ENCODE measurements around the gene MLKL.
"Not testable (repeated sequence)": the region's sequence is repeated elsewhere in the genome, so short reads cannot be mapped to it uniquely, and the experiment has no call there.

MLKL gene

DNA sequence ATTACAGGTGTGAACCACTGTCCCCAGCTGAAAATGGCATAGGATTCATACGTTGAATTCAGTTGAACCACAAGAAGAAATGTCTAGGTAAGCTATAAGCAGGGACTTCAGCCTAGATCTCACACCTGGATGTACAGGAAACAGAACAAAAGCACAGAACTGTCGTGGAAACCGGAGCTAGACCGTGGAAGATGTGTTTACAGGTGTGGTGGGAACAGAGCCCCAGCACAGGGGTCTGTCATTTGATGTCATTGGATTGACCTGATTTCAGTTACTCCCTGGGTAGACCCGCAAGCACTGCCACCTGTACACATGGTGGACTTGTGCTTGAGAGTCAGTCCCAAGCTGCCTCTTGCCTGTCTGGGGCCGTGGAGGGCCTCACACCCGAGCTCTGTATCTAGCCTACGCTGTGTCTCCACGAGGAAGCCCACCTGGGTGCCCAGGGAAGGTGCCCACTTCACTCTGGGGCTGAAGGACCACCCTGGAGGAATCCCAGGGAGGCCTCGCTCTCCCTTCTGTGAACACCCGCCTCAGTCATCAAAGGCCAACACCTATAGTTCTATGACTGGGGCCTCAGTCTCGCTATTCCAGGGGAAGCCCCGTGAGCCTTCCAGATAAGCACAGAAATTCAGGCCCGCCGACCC lies 32.2 kb upstream of the MLKL start:
- DNase-seq (ENCODE audit: low read depth): no peak

DNA sequence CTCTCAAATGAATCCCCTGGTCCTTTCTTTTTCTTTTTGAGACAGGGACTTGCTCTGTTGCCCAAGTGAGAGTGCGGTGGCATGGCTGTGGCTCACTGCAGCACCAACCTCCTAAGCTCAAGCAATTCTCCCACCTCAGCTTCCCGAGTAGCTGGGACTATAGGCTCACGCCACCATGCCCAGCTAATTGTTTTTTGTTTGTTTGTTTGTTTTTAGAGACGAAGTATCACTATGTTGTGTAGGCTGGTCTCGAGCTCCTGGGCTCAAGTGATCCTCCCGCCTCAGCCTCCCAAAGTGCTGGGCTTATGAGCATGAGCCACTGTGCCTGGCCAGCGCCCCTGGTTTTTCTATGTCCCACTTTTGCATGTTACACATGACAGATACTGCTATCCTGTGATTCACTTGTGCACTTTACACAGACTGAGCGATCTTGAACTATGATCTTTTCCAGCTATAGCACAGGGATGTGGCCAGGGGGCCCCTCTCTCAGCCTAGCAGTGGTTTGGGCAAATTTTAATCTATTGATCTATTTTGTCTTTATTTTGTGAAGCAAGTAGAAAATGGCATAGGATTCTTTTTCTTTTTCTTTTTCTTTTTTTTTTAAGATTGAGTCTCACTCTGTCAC lies 31.3 kb upstream of the MLKL start:
- DNase-seq (ENCODE audit: low read depth): no peak

DNA sequence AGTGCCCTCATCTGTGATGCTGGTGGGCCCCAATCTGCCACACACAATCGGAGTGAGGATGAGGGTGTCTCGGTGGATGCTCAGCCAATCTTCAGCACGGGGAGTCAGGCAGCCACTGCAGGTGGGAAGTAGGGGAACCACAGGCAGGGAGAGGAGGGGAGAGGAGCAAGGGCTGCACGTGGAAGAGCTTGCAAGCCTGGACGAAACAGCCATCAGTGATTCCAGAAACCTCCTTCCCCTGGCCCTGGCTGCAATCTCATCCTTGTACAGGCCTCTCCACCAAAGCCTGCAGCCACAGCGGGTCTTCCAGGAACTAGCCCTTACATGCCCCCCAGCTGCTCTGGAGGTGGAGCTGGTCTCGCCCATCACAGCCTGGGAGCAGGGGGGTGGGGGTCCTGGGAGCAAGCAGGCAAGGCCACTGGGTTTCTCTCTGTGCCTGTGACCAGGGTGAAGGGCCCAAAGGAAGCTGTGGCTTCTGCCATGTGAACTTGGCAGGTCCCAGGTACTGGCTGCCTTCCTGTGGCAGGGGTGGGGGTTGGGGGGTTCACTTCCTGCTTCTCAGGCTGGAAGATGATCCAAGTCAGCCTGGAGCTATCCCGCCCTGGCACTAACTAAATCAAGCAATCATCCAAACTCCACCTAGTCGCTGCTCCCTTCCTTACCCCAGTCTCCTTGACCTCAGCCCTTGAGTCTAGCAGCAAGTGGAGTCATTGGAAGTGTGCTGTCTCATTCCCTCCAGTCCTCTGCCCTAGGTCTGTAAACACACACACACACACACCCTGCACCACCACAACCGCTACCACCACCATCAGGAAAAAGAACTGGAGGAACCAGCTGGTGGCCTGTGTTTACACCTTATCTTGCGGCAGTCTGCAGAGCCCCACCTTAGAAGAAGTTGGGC lies 29.4 kb upstream of the MLKL start:
- no peak for DNase-seq (ENCODE audit: low read depth)

DNA sequence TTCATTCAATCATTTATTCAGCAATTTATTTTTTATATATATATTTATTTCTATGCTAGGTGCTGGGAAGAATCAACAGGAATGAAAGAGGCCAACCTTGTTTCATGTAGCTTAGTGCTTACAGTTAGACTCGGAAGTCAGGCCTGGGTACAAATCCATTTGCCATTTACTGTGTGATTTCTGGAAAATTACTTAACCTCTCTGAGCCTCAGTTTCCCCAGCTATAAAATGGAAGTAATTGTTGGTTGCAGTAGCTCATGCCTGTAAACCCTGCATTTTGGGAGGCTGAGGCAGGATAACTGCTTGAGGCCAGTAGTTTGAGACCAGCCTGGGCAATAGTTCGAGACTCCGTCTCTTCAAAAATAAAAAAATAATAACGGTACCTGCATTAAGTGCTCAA lies 27.2 kb upstream of the MLKL start:
- no peak for DNase-seq (ENCODE audit: low read depth)

DNA sequence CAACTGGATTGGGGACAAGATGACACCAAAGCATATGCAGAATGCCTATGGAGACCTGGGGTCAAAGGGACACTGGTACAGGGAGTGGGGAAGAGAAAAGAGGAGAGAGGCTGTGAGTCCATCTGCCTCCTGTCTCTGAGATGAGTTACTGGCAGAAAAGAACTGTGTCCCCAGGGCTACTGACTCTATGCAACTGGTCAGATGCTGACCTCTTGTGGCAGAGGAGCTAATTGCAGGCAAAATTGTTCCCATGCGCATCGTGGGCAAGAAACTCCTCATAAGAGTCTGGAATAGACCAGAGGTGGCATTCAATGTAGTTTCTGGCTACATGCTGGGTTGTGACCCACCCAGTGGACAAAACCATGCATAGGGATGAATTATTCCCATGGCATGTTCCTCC lies 26.1 kb upstream of the MLKL start:
- no peak for DNase-seq (ENCODE audit: low read depth)

DNA sequence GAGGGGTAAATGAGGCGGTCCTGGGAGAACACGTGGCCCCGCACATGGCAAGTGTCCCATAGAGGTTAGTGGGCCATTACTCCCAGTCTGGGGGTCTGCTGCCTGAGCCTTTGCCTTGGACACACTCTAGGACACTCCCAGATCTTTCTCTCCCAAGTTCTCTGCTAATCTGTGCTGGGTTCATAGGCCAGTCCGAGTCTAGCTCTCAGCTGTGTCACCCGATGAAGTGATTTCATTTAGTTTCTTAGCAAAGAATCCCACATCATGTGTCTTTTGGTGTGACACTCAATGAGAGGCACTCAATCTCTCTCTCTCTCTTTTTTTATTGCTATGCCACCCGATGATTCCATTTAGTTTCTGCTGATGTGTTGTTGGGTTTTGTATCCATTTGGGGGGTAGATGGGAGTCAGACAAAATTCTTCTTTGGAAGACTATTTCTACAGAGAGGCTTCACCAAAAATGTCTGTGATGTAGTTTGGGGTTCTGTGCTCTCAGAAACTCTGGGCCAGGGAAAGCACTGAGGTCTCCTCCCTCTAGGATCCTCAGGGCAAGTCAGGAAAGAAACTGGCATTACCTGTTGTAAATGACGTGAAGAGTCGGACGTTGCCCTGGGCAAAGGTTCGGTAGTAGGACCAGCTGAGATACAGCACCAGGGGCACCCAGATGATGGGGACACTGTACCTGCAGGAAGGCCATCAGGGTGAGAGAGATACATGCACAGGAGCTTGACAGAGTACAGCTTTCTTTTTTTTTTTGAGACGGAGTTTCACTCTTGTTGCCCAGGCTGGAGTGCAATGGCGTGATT lies 25.2 kb upstream of the MLKL start:
- DNase-seq (ENCODE audit: low read depth): no peak

DNA sequence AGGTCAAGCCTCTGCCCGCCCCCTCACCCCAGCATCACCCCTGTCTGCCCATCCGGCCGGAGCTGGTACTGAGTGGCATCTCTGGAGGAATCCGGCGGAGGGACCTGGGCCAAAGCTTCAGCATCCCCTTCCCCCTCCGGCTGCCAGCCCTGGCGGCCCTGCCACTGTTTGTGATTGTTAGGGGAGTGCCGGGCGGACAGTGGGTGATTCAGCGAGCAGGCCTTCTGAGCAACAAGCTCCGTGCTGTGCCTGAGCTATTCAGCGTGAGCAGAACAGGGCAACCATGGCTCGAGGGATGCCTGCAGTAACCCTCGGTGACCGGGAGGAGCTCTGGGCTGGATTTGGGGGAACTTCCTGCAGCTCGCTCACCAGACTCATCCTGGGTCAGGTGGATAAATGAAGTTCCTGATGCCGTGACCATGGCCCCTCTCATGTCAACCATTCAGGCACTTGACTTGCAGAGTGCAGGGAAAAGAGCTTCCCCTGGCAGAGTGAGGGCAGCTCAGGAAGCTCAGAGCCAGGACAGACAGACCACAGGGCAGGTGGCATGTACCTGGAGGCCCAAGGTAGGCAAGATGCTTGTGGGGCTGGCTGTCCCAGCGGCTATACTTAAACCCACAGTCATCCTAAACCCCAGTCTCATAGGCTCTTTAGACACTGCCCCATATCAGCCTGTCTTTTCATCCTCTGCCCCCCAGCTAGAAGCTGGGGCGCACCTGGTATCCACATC lies 24.3 kb upstream of the MLKL start:
- DNase-seq (ENCODE audit: low read depth): no peak

DNA sequence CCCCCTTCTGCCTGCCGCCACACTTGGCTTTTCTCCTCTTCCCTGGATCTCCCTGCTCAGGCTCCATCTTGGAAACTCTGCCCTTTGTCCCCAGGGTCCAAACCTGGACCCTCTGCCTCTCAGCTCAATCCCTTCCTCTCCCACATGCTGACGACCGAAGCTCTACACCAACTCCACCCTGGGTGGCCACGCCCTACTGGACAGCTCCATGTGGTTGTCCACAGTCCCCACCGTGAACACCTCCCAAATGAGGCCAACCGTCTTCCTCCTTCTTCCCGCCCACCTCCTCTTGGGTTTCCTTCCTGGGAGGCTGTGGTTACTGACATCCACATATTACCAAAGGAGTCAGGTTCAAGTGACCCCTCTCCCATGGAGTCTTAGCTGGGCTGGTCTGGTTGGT lies 22.6 kb upstream of the MLKL start:
- no peak for DNase-seq (ENCODE audit: low read depth)

DNA sequence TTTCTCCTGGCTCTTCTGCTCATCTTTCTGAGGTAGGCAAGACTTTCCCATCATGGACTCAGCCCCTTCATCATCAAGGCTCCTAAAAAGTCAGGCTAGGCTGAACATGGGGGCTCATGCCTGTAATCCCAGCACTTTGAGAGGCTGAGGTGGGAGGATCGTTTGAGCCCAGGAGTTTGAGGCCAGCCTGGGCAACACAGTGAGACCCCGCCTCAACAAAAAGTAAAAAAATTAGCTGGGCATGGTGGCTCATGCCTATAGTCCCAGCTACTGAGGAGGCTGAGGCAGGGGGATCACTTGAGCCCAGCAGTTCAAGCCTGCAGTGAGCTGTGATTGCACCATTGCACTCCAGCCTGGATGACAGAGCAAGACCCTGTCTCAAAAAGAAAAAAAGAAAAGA lies 21.5 kb upstream of the MLKL start:
- not testable (repeated sequence) for DNase-seq (ENCODE audit: low read depth)

DNA sequence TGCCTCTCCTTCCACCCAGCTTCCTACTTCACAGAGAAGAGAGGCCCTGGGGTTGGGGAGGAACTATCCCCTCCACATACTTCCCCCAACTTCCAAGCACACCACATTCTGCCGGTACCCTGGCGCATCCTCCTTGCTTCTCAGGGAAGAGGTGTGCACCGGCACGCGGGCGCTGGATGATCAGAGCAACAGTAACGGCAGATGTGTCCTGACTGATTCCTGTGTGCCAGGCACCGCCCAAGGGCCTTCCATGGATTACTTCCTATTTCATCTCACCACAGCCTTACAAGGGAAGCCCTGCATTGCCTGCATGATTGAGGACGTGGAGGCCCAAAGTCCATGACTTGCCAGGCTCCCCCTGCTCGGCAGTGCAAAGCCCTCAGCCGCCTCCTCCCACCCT lies 21.1 kb upstream of the MLKL start:
- no peak for DNase-seq (ENCODE audit: low read depth)

DNA sequence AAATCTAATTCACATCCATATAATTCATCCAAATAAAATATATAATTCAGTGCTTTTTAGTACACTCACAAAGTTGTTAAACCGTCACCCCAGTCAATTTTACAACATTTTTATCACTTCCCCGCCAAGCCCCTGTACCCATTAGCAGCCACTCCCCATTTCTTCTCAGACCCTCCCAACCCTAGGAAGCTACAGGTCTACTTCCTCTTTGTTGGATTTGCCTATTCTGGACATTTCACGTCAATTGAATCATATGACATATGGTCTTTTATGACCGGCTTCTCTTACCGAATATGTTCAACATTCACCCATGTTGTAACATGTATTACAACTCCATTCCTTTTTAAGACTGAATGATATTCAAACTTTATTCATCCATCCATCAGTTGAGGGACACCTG lies 19.9 kb upstream of the MLKL start:
- no peak for DNase-seq (ENCODE audit: low read depth)

DNA sequence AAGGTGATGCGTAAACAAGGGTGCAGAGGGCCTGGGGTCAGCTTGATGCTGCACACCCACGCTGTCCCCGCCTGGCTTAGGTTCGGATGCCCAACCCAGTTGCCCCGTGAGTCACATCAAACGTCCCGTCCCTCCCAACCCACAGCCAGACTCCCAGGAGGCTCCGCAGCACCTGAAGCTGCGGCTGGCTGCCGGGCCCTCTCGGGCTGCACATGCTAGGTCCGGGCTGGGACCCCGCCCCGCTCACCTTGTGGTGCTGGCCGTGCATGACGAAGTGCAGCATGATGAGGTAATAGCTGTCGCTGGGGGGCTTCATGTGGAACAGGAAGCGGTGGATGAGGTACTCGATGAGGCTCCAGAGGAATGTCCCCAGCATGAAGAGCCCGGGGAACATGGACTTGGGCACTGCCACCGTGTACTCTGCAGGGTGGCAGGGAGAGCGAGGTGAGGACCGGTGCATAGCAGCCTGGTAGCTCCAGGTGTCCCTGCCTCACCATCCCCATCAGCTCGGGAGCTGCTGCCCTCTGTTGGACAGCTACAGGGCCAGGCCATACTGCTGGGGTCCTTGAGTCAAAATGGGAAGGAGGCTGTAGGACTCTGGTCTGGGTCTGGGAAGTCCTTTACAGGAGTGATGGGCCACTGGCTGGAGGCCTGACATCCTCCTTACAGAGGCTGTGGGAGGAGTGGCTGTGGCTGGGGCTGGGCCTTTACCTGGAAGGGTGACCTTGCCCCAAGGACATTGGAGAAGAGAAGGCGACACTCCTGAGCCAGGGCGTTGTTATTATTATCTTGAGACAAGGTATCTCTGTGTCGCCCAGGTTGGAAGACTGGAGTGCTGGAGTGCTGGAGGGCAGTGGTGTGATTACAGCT lies 18.3 kb upstream of the MLKL start:
- DNase-seq (ENCODE audit: low read depth): no peak

DNA sequence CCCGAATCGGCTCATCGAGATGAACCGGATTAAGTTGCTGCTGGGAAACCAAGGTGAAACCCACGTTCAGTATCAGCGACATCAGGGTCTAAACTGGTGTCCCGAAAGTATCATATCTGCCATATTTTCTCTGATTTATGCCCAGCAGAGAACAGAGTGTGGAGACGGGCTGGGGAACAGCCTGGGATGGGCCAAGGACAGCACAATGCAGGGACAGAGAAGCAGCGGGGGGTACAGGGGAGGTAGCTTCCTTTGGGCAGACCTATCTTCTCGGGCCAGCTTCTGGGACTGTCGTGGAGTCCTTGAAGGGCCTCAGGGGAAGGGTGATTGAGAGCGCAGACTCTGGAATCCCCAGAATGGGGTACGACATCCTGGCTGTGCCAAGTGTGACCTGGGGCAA lies 17.5 kb upstream of the MLKL start:
- DNase-seq (ENCODE audit: low read depth): no peak

DNA sequence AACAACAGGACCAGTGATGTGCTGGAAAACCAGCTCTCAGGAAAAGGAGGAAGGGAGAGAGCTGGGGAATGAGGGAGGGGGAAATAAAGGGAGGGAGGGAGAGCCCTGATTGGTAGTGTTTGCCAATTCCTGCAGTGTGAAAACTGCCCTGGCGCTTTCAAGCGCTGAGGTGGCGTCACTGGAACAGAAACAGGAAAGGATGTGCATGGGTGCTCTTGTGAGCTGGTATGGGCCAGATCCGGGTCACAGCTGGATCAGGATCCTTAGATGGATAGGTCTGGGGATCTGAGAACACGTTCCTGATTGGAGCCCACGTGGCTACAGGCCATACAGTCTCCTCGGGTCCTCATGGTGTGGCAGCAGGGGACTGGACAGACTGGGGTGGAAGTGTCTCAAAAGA lies 16.7 kb upstream of the MLKL start:
- no peak for DNase-seq (ENCODE audit: low read depth)

DNA sequence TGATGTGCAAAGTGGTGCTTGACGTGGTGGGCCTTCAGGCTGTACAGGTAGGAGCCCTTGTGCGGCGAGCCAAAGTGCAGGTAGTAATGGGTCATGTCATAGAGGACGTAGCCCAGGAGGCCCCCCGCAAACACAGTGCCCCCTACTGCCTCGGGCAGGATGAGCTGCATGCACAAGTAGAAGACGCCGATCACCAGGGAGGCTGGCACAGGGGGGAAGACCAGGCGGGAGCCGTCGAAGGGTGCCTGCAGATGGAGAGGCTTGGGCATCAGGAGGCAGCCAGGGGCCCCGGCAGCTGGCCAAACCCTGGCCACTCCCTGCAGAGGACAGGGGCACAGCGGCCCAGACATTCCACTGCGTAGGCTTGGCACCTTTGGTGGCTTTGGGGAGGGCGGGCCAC lies 15.7 kb upstream of the MLKL start:
- DNase-seq (ENCODE audit: low read depth): no peak

DNA sequence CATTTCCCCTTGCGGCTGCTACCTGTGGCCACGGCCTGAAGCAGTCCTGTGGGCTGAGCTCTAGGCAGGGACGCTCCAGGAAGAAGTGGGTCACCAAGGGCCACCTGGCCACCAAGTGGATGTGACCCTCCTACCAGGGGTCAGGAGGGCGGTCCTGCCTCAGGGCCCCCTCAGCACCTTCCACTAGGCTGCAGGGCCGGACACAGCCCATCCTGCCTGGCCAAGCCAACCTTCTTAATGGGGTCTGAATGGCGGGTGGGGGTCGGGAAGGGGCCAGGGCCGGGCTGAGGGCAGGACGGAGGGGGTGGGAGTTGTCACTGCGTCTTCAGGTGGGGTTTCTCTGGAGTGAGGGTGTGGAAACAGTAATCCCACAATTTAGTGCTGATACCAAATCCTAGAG lies 13.2 kb upstream of the MLKL start:
- DNase-seq (ENCODE audit: low read depth): no peak

DNA sequence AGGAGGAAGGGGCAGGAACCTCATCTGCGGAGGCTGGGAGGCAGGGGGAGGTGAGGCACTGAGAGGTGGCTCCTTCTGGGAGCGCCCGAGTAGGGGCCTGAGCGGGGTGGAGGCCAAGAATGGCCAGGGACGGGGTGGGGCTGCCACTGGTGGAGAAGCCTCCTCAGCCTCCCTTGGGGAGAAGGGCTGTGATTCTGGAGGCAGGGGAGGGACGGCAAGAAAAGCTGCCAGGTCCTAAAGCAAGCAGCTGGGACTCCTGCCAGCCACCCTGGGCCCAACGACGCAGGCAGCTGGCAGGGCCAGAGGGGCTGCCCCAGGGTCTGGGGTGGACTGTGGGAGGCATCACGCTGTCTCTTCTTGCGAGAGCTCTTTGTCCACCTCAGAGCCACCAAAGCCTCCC lies 12.7 kb upstream of the MLKL start:
- DNase-seq (ENCODE audit: low read depth): no peak

DNA sequence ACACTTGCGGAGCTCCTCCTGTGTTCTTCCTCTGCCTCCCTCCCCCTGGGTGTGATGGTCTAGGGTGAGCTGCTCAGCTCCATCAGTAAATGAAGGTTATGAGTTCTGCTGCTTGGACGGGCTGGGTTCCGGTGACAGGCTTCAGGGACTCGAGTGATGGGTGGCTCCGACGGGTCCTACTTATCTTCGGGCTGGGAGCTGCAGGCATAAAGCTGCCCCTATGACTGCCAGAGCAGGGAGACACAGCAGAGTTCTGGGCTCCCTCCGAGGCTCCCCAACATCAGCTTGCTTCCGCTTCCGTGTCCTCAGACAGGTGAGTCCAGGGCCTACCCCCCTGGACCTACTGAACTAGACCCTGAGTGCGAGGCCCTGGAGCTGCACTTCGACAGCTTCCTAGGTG lies 11.3 kb upstream of the MLKL start:
- no peak for DNase-seq (ENCODE audit: low read depth)

DNA sequence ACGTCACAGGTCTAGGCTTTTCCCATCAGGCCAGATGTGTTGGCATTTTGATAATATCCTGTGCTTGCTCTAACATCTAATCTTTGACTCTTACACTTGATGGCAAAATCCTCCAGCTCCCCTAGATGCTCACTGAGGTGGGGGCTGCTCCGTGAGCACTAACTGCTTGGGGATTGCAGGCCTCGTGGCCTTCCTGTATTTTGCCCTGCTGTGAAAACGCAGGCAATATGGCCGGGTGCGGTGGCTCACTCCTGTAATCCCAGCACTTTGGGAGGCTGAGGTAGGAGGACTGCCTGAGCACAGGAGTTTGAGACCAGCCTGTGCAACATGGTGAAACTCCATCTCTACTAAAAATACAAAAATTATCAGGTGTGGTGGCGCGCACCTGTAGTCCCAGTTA lies 9.7 kb upstream of the MLKL start:
- DNase-seq (ENCODE audit: low read depth): no peak

DNA sequence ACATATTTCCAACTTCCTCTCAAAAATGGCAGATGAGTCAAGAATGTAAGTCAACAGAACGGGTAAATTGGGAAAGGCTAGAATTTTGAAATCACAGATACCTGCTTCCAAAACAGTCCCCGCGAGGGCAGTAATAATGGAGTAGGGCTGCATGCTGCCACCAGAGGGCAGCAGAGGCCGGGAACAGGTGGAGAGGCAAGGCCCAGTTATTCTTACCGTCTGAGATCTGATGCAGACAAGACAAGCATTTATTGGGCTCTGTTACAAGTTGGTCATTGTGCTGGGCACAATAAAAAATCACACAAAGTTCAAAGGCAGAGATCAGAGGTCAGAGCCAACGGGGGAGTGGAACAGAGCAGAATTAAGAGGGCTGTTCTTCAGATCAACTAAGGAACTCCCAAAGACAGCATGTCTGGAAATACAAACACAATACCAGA lies 8.8 kb upstream of the MLKL start:
- DNase-seq (ENCODE audit: low read depth): peak; percentile 53

DNA sequence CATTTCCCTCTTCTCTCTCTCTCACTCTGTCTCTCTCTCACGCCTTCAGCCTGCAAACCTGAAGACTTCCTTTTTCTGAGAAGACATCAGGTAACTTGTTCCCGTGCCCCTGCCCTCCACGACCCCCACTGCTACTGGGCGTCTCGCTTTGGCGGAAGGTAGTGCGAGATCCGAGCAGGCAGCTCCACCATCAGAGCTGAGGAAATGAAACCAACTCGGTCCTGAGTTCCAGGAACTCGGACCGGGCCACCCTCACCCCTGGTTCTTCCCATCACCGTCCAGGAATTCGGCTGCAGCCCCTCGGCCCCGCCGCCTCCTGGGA lies 585 bp downstream of the MLKL start:
- no peak for DNase-seq (ENCODE audit: low read depth)
